ENCODE data around the gene SULT1A2.

The SULT1A2 gene

GRCh38 chr16:28587386-28587785, 9.5 kb downstream of the SULT1A2 start:
- no peak for TF ChIP-seq CTCF (IDR thresholded peaks at IDR 0.05)
- no peak overlapping the region for H3K27ac ChIP-seq
- no peak for DNase-seq (ENCODE audit: low spot score)

GRCh38 chr16:28586466-28586865, 10.4 kb downstream of the SULT1A2 start:
- Histone ChIP-seq H3K27ac (no peak overlapping the region), H3K4me3 (no peak overlapping the region)
- TF ChIP-seq CTCF (IDR thresholded peaks at IDR 0.05): no peak
- DNase-seq (ENCODE audit: low spot score): no peak

More at GRCh38 chr16:28587386-28587785, 9.5 kb downstream of the SULT1A2 start:
- H3K4me3 ChIP-seq: no peak overlapping the region

- no peak overlapping the region for H3K27ac ChIP-seq
- H3K4me3 ChIP-seq: no peak overlapping the region
- no peak for TF ChIP-seq CTCF (IDR thresholded peaks at IDR 0.05)
- no peak for DNase-seq (ENCODE audit: low spot score)
Measured at GRCh38 chr16:28585674-28586073, 11.2 kb downstream of the SULT1A2 start.

GRCh38 chr16:28580726-28581315, 16.0 kb downstream of the SULT1A2 start:
- no peak for TF ChIP-seq CTCF (IDR thresholded peaks at IDR 0.05)

GRCh38 chr16:28575446-28576109, 21.3 kb downstream of the SULT1A2 start:
- Histone ChIP-seq H3K4me3 (no peak overlapping the region), H3K27ac (no peak overlapping the region)
- DNase-seq (ENCODE audit: low spot score): no peak
- no peak for TF ChIP-seq CTCF (IDR thresholded peaks at IDR 0.05)

More at GRCh38 chr16:28580726-28581315, 16.0 kb downstream of the SULT1A2 start:
- Histone ChIP-seq H3K27ac (no peak overlapping the region), H3K4me3 (no peak overlapping the region)
- no peak for DNase-seq (ENCODE audit: low spot score)

- TF ChIP-seq CTCF (IDR thresholded peaks at IDR 0.05): no peak
- Histone ChIP-seq H3K4me3 (no peak overlapping the region), H3K27ac (no peak overlapping the region)
- DNase-seq (ENCODE audit: low spot score): no peak
Measured at GRCh38 chr16:28574925-28575324, 21.9 kb downstream of the SULT1A2 start.
